ENCODE data around the gene SEMA3F.

SEMA3F gene

DNA sequence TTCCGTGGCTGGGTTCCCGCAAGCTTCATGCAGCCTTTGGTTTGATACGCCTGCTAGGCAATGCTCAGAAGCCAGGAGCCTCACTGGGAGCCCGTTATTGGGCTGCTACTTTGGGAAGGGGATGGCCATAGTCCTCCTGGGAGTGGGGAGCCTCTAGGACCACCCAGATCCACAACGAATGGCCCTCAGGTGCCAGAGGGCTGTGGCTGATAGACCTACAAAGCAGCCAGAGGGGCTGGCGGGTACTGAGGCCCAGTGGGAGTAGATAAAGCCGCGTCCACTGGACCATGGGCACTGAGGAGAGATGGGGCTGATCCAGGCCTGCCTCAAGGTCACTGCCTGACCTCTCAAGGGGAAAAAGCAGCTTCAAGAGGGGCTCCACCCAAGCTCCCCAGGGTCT, 37.0 kb downstream of the SEMA3F start:
- Mint-ChIP-seq H3K27ac (no peak overlapping the region), H3K4me3 (no peak overlapping the region), H3K9me3 (no peaks in the 10 kb centered on the region), H3K4me1 (peaks cover 7% of the 10 kb centered on the region), H3K27me3 (ENCODE audit: low read depth) (peaks cover 14% of the 10 kb centered on the region), H3K36me3 (ENCODE audit: low read depth) (no peaks in the 10 kb centered on the region)
- TF ChIP-seq, protein P1, sequence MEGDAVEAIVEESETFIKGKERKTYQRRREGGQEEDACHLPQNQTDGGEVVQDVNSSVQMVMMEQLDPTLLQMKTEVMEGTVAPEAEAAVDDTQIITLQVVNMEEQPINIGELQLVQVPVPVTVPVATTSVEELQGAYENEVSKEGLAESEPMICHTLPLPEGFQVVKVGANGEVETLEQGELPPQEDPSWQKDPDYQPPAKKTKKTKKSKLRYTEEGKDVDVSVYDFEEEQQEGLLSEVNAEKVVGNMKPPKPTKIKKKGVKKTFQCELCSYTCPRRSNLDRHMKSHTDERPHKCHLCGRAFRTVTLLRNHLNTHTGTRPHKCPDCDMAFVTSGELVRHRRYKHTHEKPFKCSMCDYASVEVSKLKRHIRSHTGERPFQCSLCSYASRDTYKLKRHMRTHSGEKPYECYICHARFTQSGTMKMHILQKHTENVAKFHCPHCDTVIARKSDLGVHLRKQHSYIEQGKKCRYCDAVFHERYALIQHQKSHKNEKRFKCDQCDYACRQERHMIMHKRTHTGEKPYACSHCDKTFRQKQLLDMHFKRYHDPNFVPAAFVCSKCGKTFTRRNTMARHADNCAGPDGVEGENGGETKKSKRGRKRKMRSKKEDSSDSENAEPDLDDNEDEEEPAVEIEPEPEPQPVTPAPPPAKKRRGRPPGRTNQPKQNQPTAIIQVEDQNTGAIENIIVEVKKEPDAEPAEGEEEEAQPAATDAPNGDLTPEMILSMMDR (IDR thresholded peaks at IDR 0.05; ENCODE audit: unreplicated experiment in 3 of 3): no peak

DNA sequence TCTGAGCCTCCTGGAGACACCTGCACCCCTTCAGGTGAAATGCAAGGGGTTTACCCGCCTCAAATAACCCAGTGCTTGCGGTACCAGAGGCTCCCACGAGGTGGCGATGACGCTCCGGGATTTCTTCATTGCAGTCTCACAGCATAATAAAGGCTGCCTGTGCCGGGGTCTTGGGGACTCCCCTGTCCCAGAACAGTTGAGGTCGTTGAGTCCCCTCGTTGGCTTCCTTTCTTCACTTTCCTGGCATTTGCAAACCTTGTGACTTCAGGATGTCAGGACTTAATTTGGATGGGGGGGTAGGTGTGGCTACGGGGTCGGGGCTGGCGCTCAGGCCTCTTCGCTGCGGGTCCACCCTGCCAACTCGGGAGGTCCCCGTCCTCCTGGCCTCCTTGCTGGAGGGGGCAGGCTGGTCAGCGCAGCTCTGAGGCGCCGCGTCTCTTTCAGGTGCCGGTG, 37.6 kb downstream of the SEMA3F start:
- Mint-ChIP-seq H3K4me1 (peaks cover 7% of the 10 kb centered on the region), H3K27me3 (ENCODE audit: low read depth) (peaks cover 18% of the 10 kb centered on the region), H3K4me3 (no peak overlapping the region), H3K27ac (no peak overlapping the region), H3K36me3 (ENCODE audit: low read depth) (no peaks in the 10 kb centered on the region), H3K9me3 (no peaks in the 10 kb centered on the region)
- TF ChIP-seq, protein P1 (IDR thresholded peaks at IDR 0.05; ENCODE audit: unreplicated experiment in 3 of 3): peak; percentile 87 to 94 (median 94)

DNA sequence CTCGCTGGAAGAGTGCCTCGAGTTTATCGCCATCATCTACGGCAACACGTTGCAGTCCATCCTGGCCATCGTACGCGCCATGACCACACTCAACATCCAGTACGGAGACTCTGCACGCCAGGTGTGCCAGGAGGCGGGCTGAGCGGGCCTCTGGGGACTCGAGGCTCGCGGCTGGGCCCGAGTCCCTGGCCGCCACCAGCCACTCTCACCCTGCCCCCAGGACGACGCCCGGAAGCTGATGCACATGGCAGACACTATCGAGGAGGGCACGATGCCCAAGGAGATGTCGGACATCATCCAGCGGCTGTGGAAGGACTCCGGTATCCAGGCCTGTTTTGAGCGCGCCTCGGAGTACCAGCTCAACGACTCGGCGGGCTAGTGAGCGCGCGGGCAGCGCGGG, 38.2 kb downstream of the SEMA3F start:
- no peaks in the 10 kb centered on the region for H3K36me3 Mint-ChIP-seq (ENCODE audit: low read depth)
- peaks cover 7% of the 10 kb centered on the region for H3K4me1 Mint-ChIP-seq
- peaks cover 18% of the 10 kb centered on the region for H3K27me3 Mint-ChIP-seq (ENCODE audit: low read depth)

DNA sequence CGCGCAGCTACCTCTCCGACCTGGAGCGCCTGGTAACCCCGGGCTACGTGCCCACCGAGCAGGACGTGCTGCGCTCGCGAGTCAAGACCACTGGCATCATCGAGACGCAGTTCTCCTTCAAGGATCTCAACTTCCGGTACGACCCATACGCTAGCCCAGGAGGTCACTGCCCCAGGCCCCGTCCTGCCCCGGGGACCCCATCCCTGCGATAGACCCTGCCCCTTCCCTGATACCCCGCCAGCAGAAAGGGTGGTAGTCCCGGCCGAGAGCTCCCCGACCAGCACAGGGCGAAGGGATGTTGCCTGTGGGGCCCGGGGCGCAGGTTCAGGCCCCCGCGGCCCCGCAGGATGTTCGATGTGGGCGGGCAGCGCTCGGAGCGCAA, 38.6 kb downstream of the SEMA3F start:
- no peak overlapping the region for H3K4me3 Mint-ChIP-seq
- H3K4me1 Mint-ChIP-seq: peaks cover 7% of the 10 kb centered on the region
- peaks cover 18% of the 10 kb centered on the region for H3K27me3 Mint-ChIP-seq (ENCODE audit: low read depth)
- H3K9me3 Mint-ChIP-seq: no peaks in the 10 kb centered on the region
- TF ChIP-seq, protein P1 (IDR thresholded peaks at IDR 0.05; ENCODE audit: unreplicated experiment in 3 of 3): no peak
- H3K36me3 Mint-ChIP-seq (ENCODE audit: low read depth): no peaks in the 10 kb centered on the region
- no peak overlapping the region for H3K27ac Mint-ChIP-seq

More for the DNA sequence above, 38.2 kb downstream of the SEMA3F start:
- Mint-ChIP-seq H3K4me3 (no peak overlapping the region), H3K27ac (no peak overlapping the region), H3K9me3 (no peaks in the 10 kb centered on the region)
- TF ChIP-seq, protein P1 (IDR thresholded peaks at IDR 0.05; ENCODE audit: unreplicated experiment in 3 of 3): no peak

DNA sequence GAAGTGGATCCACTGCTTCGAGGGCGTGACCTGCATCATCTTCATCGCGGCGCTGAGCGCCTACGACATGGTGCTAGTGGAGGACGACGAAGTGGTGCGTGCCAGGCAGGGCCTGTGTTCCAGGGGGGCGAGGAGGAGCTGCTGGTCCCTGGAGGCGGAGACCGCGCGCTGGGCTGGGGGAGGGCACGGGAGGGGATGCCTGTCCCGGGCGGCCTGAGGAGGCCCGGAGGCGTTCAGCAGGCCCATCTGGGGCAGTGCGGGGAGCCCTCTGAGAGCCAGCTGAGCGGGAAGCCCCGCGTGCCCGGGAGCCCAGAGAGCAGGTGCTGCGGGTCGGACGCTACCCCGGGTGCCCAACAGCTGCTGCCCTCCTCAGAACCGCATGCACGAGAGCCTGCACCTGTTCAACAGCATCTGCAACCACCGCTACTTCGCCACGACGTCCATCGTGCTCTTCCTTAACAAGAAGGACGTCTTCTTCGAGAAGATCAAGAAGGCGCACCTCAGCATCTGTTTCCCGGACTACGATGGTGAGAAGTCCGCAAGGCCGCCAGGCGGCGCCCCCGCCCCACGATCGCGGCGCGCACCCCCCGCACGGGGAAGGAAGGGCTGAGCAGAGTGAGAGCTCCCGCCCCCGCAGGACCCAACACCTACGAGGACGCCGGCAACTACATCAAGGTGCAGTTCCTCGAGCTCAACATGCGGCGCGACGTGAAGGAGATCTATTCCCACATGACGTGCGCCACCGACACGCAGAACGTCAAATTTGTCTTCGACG, 39.2 kb downstream of the SEMA3F start:
- no peak overlapping the region for H3K4me3 Mint-ChIP-seq

More for the DNA sequence above, 39.2 kb downstream of the SEMA3F start:
- H3K27me3 Mint-ChIP-seq (ENCODE audit: low read depth): peaks cover 16% of the 10 kb centered on the region
- peaks cover 3% of the 10 kb centered on the region for H3K4me1 Mint-ChIP-seq
- H3K36me3 Mint-ChIP-seq (ENCODE audit: low read depth): no peaks in the 10 kb centered on the region
- no peak overlapping the region for H3K27ac Mint-ChIP-seq
- no peaks in the 10 kb centered on the region for H3K9me3 Mint-ChIP-seq
- TF ChIP-seq, protein P1 (IDR thresholded peaks at IDR 0.05; ENCODE audit: unreplicated experiment in 3 of 3): peak; percentile 76 to 77 (median 77)

Data from nephron (organoid).